Kidney capillary endothelial cell (primary cell): Measurements from ENCODE around the gene POLE4.

Source experiments
- DNase-seq: peaks from one replicate; pipeline ENCODE4 v3.0.0-alpha.2; 2018; ENCODE audit warnings: low spot score

The POLE4 gene

DNA sequence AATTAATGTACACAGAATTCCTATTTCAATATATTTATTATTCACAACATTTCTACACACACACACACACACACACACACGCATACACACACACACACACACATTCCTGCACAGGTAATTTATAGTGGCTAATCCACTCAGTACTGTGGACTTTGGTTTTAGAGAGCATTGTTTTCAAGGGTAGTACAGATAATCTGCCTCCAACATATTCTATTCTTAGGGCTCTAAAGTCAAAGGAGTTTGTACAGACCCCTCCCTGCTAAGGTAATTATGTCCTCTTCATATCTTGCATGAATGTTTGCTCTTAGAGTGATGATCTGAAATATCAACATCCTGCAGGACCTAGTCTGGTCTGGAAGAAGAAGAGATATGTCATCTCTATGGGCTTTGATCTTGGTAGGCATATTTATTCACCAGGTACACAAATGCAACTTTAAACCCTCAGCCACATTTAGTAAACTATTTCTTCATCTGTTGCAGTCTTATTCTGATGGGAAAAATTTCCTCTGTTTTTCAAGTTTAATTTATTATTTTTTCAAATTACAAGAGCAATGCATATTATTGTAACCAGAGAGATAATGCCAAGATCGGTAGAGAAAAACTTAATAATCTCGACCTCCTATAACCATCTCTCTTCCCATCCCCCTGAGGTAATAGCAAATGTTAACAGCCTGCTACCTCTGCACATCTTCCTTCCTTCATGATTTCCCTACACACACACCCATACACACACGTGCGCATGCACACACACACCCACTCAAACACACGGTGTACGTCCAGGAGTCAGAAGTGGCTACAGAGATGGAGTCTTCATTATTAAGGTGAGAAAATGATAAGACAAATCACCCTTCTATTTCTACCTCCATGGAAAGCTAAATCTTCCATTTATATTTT, 18.3 kb upstream of the POLE4 start:
- no peak for DNase-seq

- no peak for DNase-seq
These were observed 17.2 kb upstream of the POLE4 start for GRCh38 chr2:74941284-74941683.

GRCh38 chr2:74942263-74942662, 16.2 kb upstream of the POLE4 start:
- no peak for DNase-seq

GRCh38 chr2:74944987-74945787, 13.3 kb upstream of the POLE4 start:
- DNase-seq = no peak

DNA sequence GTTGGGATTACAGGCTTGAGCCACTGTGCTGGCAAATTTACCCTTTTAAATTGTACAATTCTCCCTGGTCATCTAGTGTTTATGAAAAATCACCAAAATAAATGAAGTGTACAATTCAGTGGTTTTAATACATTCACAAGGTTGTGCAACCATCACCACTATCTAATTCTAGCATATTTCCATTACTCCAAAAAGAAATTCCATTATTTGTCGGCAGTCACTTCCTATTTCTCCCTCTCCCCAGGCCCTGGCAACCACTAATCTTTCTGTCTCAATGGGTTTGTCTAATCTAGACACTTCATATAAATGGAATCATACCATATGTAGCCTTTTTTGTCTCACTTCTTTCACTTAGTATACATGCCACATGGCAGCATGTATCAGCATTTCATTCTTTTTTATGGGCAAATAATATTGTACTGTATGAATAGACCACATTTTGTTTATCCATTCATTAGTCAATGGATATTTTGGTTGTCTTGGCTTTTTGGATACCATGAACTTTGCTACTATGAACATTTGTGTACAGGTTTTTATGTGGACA, 12.6 kb upstream of the POLE4 start:
- no peak for DNase-seq

DNA sequence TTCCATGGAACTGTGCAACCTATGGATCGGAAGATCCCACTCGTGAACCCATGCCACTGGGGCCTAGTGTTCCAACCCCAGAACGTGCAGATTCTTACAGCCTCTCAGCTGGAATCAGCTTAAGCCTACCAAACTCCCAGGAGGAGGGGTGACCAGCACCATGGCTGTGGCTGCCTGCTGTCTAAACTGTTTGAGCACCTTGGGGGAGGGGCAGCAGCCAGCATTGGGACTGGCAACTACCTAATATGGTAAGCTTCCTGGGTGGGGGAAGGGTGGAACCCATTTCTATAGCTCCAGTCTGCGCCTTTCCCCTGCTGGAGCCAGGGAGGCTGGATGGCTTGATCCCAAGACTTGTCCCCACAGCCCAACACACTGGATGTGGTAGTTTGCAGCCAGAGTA, 10.7 kb upstream of the POLE4 start:
- no peak for DNase-seq

GRCh38 chr2:74948779-74949178, 9.7 kb upstream of the POLE4 start:
- no peak for DNase-seq

DNA sequence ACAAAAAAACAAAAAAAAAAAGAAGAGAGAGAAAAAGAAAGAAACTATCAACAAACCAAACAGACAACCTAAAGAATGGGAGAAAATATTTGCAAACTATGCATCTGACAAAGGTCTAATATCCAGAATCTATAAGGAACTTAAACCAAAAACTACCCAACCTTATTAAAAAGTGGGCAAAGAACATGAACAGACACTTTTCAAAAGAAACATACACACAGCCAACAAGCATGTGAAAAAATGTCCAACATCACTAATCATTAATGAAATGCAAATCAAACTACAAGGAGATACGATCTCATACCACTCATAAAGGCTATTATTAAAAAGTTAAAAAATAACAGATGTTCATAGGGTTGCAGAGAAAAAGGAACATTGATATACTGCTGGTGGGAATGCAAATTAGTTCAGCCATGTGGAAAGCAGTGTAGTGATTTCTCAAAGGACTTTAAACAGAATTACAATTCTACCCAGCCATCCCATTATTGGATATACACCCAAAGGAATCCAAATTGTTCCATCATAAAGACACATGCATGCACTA, 7.2 kb upstream of the POLE4 start:
- no peak for DNase-seq

DNA sequence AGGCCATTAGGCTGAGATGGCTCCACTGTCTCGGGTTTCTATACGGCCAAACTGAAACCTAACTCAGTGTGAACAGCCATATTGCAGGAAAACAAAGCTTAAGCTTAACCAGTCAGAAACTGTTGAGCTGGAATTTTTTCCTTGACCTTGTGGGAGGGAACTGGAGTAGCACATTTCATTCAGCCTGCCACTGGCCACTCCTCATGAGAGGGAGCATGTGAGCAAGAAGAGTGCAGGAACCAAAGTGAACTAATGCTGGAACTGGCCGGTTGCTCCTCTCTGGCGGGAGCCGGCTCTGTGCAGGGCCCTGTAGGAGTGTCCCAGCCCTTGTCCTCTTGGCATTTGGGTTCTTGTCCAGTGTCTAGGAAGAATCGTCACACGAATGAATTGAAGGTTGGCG, 5.9 kb upstream of the POLE4 start:
- DNase-seq = no peak

DNA sequence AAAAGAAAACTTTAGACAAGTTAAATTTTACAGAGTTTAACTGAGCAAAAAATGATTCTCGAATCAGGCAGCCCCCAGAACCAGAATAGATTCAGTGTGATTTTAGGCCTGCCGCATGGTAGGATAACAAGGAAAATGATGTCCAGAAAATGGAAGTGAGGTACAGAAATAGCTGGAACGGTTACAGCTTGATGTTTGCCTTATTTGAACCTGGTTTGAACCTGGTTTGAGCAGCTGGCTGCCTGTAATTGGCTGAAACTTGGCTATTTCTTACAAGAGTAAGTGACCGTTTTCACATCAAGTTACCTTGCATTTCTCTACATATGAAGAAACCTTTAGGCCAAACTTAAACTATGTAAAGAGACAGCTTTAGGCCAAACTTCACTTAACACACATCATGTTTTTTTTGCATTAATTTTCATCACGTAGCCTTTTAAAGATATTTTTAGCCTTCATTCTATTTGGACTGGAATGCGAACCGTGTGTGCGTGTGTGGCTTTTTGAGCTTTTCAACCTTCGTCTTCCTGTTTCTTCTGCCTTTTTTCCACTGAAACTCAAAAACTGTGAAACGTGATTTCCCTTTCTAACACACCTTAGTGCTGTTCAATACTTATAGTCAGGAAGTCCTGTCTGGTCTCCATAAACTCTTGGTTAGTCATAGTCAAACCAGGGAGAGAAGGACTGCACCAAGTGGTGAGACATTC, 4.5 kb upstream of the POLE4 start:
- DNase-seq = no peak

DNA sequence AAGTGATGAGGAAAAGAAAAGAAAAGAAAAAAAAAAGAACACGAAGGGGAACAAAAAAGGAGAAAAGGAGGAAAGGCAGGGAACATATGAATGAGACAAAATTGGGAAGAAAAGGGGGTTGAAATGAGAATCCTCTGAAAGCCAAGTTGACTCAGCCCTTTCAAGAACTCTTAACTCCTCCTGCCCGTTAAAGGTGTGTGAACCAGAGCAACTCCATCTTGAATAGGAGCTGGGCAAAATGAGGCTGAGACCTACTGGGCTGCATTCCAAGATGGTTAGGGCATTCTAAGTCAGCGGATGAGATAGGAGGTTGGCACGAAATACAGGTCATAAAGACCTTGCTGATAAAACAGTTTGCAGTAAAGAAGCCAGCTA, 4.0 kb upstream of the POLE4 start:
- no peak for DNase-seq

DNA sequence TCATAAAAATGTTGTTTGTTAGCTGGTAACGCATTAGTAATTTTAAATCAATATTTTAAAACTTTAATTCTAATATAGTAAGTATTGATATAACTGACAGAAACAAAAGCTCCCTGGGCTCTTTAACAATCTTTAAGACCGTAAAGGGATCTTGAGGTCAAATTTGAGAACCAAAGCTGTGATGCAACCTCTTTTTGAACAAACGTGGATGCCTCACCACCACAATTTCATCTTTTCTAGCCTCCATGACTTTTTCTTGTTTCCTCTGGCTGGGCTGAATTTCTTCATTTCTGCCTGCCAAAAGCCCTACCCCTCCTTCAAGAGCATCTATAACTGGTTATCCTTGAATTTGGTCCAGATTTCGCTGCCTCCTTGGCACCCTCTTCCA, 563 bp upstream of the POLE4 start:
- DNase-seq = no peak

- no peak for DNase-seq
These were observed 786 bp downstream of the POLE4 start for GRCh38 chr2:74959106-74959751.

GRCh38 chr2:74966887-74967286, 8.4 kb downstream of the POLE4 start:
- no peak for DNase-seq

- no peak for DNase-seq
These were observed 16.6 kb downstream of the POLE4 start for GRCh38 chr2:74975016-74975415.

DNA sequence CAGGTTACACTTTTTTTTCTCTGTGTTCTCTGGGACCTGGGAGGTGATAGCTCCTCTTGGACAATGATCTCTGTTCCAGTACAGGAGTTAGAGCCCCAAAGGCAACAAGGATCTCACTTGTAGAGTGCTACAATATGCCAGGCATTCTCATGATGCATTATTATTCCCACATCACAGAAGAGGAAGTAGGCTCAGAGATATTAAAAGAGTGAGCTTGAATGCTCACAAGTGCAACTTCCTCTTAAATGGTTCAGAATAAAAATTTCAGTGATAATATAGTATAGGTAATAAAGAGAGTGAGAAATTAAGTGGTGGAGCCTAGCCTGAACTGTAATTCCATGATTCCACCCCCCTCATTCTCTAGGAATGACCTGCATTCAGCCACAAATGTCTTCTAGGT, 21.4 kb downstream of the POLE4 start:
- DNase-seq = no peak

DNA sequence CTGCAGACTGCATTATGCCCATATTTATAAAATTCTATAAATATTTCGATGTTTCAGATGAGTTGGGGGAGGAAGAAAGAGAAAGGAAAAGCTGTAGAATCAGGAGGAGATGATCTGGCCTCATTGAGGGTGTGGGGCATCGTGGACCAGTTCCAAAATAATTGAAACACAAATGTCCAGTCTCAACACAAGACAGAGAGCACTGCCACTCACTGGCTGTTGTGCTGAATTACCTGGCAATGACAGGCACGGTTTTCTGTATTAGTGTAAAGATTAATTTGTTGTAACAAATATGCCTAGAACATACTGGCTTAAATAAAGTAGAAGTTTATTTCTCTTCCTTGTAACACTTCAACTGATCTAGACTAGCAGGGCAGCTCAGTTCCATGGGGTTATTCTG, 24.1 kb downstream of the POLE4 start:
- no peak for DNase-seq

- no peak for DNase-seq
These were observed 25.4 kb downstream of the POLE4 start for GRCh38 chr2:74983631-74984392.

- no peak for DNase-seq
These were observed 26.6 kb downstream of the POLE4 start for GRCh38 chr2:74984947-74985637.

GRCh38 chr2:74985978-74986609, 27.7 kb downstream of the POLE4 start:
- no peak for DNase-seq
